Osteocyte (in vitro differentiated cells): Measurements from ENCODE around the gene GRAMD1B. TPM values are rescaled to one million over a fixed set of nuclear protein-coding genes. Genes with fewer than 3 reads are reported as not detected.
"Not testable (repeated sequence)": the region's sequence is repeated elsewhere in the genome, so short reads cannot be mapped to it uniquely, and the experiment has no call there.

Experiments used
- DNase-seq: peaks from one replicate; pipeline ENCODE4 v3.0.0; 2021; ENCODE audit warnings: mixed read lengths; ENCODE audit not compliant: unreplicated experiment; ENCODE audit errors: extremely low spot score
- H3K27ac Mint-ChIP-seq: one replicate; pipeline ENCODE4 v1.8.0; 2021; ENCODE audit warnings: mild to moderate bottlenecking, mixed read lengths; ENCODE audit not compliant: unreplicated experiment
- H3K27me3 Mint-ChIP-seq: one replicate; pipeline ENCODE4 v1.8.0; 2021; ENCODE audit warnings: mixed read lengths; ENCODE audit not compliant: unreplicated experiment
- H3K36me3 Mint-ChIP-seq: one replicate; pipeline ENCODE4 v1.8.0; 2021; ENCODE audit warnings: mixed read lengths; ENCODE audit not compliant: unreplicated experiment
- H3K4me1 Mint-ChIP-seq: one replicate; pipeline ENCODE4 v1.8.0; 2021; ENCODE audit warnings: mixed read lengths; ENCODE audit not compliant: unreplicated experiment
- H3K4me3 Mint-ChIP-seq: one replicate; pipeline ENCODE4 v1.8.0; 2021; ENCODE audit warnings: mild to moderate bottlenecking, moderate library complexity, mixed read lengths; ENCODE audit not compliant: unreplicated experiment
- H3K9me3 Mint-ChIP-seq: one replicate; pipeline ENCODE4 v1.8.0; 2021; ENCODE audit warnings: mixed read lengths; ENCODE audit not compliant: unreplicated experiment
- CTCF ChIP-seq: fragments of 200-600 bp; sonication (generic); IDR thresholded peaks from 2 replicates; pipeline ENCODE4 v1.5.0; 2021; ENCODE audit warnings: antibody characterized with exemption, mild to moderate bottlenecking, moderate library complexity
- total RNA-seq: library from RNA; stranded (reverse); gene quantifications from 2 replicates; pipeline ENCODE4 v1.2.1, GENCODE V29; 2021

GRAMD1B gene
- total RNA-seq, 1 donor from 2014 or later = 1.9 TPM

GRCh38 chr11:123460012-123460700 is 30.1 kb downstream of the GRAMD1B start:
- Mint-ChIP-seq H3K4me3 (no peak overlapping the region), H3K27ac (no peak overlapping the region)

GRCh38 chr11:123461164-123461563 is 31.1 kb downstream of the GRAMD1B start:
- no peak overlapping the region for H3K4me3 Mint-ChIP-seq
- no peak for TF ChIP-seq CTCF
- no peak for DNase-seq
- H3K27me3 Mint-ChIP-seq = no peaks in the 10 kb centered on the region
- H3K27ac Mint-ChIP-seq = no peak overlapping the region
- no peaks in the 10 kb centered on the region for H3K4me1 Mint-ChIP-seq
- H3K36me3 Mint-ChIP-seq = no peaks in the 10 kb centered on the region
- no peaks in the 10 kb centered on the region for H3K9me3 Mint-ChIP-seq

More at GRCh38 chr11:123460012-123460700, 30.1 kb downstream of the GRAMD1B start:
- DNase-seq = no peak
- Mint-ChIP-seq H3K9me3 (no peaks in the 10 kb centered on the region), H3K27me3 (no peaks in the 10 kb centered on the region), H3K4me1 (no peaks in the 10 kb centered on the region), H3K36me3 (no peaks in the 10 kb centered on the region)
- no peak for TF ChIP-seq CTCF

GRCh38 chr11:123465667-123466066 is 35.6 kb downstream of the GRAMD1B start:
- DNase-seq, H3K4me3 Mint-ChIP-seq, H3K27me3 Mint-ChIP-seq, H3K9me3 Mint-ChIP-seq, H3K4me1 Mint-ChIP-seq, H3K27ac Mint-ChIP-seq, H3K36me3 Mint-ChIP-seq: not testable (repeated sequence)

- not testable (repeated sequence) for H3K36me3 Mint-ChIP-seq
These were observed 36.1 kb downstream of the GRAMD1B start for GRCh38 chr11:123466172-123466571.

GRCh38 chr11:123469089-123469488 is 39.0 kb downstream of the GRAMD1B start:
- Mint-ChIP-seq H3K27me3 (no peaks in the 10 kb centered on the region), H3K36me3 (no peaks in the 10 kb centered on the region), H3K9me3 (no peaks in the 10 kb centered on the region), H3K4me3 (no peak overlapping the region), H3K4me1 (no peaks in the 10 kb centered on the region), H3K27ac (no peak overlapping the region)
- no peak for TF ChIP-seq CTCF
- no peak for DNase-seq

More at GRCh38 chr11:123466172-123466571, 36.1 kb downstream of the GRAMD1B start:
- not testable (repeated sequence) for H3K27ac Mint-ChIP-seq, DNase-seq, H3K27me3 Mint-ChIP-seq, H3K4me1 Mint-ChIP-seq, H3K4me3 Mint-ChIP-seq, H3K9me3 Mint-ChIP-seq

GRCh38 chr11:123469586-123469985 is 39.5 kb downstream of the GRAMD1B start:
- no peak for DNase-seq
- no peak for TF ChIP-seq CTCF
- H3K4me1 Mint-ChIP-seq = peaks cover 3% of the 10 kb centered on the region
- no peaks in the 10 kb centered on the region for H3K9me3 Mint-ChIP-seq
- H3K36me3 Mint-ChIP-seq = no peaks in the 10 kb centered on the region
- no peak overlapping the region for H3K4me3 Mint-ChIP-seq
- no peaks in the 10 kb centered on the region for H3K27me3 Mint-ChIP-seq
- no peak overlapping the region for H3K27ac Mint-ChIP-seq
